Liver (tissue), 3 donors: ENCODE results near the gene SCIN.

Experiments used
- RAD21 ChIP-seq, 2 donors: IDR thresholded peaks; 2 replicates each; pipeline ENCODE4 v1.6.1; 2016; ENCODE audit warnings: antibody characterized with exemption in 2 of 2, mild to moderate bottlenecking in 2 of 2
- TF ChIP-seq, protein P1 (sequence below): fragments of 150-350 bp; IDR thresholded peaks from 2 replicates; pipeline ENCODE4 v1.5.1; 2017; ENCODE audit warnings: improper control_type of control experiment, low read depth, low read length; ENCODE audit not compliant: missing input control
- TF ChIP-seq, protein P2 (sequence below): IDR thresholded peaks from 2 replicates; pipeline ENCODE4 v1.6.1; 2016; ENCODE audit warnings: antibody characterized with exemption
- donor health status: healthy.
- donor health status: healthy.

DNA sequence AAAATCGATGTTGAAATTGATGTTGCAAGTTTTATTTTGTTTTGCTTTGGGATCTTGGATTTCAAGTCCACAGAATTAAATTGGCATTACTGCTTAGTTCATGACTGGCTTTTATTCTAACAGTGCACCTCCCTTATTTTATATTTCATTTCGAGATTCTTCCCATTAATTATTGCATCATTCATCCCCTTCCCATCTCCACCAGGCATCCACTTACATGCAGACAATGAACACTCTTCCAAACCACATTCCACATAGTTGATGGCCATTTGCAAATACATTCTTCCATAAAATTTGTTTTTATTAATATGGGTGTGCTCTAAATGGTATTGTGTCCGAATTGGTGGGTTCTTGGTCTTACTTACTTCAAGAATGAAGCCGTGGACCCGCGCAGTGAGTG is 15.6 kb upstream of the SCIN start:
- TF ChIP-seq, protein P1, sequence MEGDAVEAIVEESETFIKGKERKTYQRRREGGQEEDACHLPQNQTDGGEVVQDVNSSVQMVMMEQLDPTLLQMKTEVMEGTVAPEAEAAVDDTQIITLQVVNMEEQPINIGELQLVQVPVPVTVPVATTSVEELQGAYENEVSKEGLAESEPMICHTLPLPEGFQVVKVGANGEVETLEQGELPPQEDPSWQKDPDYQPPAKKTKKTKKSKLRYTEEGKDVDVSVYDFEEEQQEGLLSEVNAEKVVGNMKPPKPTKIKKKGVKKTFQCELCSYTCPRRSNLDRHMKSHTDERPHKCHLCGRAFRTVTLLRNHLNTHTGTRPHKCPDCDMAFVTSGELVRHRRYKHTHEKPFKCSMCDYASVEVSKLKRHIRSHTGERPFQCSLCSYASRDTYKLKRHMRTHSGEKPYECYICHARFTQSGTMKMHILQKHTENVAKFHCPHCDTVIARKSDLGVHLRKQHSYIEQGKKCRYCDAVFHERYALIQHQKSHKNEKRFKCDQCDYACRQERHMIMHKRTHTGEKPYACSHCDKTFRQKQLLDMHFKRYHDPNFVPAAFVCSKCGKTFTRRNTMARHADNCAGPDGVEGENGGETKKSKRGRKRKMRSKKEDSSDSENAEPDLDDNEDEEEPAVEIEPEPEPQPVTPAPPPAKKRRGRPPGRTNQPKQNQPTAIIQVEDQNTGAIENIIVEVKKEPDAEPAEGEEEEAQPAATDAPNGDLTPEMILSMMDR = no peak
- no peak for TF ChIP-seq RAD21 (IDR thresholded peaks at IDR 0.05)
- TF ChIP-seq, protein P2, sequence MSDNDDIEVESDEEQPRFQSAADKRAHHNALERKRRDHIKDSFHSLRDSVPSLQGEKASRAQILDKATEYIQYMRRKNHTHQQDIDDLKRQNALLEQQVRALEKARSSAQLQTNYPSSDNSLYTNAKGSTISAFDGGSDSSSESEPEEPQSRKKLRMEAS = no peak
